Measurements from ENCODE around the gene TKTL1.

GRCh38 chrX:154378059-154378798 is 82.6 kb downstream of the TKTL1 start:
- no peak for TF ChIP-seq CTCF (IDR thresholded peaks at IDR 0.05)
- TF ChIP-seq POLR2A (IDR thresholded peaks at IDR 0.05) = peak; percentile 81

All from testis (tissue), 2 donors.